GM12878 (cell line): ENCODE measurements around the gene SYNDIG1. TPM values are rescaled to one million over a fixed set of nuclear protein-coding genes. Genes with fewer than 3 reads are reported as not detected.

Experiments used
- ATAC-seq: fragments of 200-7000 bp; cut with Tn5 transposase; 3 replicates; pipeline ENCODE4 v1.9.1; 2020; ENCODE audit warnings: mild to moderate bottlenecking, moderate library complexity
- BruUV-seq: library from RNA; stranded (reverse); fragments of 400-500 nt; replicated peaks from 2 replicates; lab custom pipeline; 2021; lab: Mats Ljungman, UMichigan
- CTCF ChIA-PET: fragments of 300-600 bp; sonication (Branson Sonifier 250); formaldehyde crosslinking; extraction: SDS; loops from one replicate; lab custom pipeline; 2021; ENCODE audit warnings: inconsistent platforms; lab: Yijun Ruan, JAX
- POLR2A ChIA-PET: fragments of 350-600 bp; formaldehyde crosslinking; extraction: SDS; loops from one replicate; lab custom pipeline; 2021; ENCODE audit warnings: inconsistent platforms; lab: Charles Lee
- RAD21 ChIA-PET: fragments of 300-600 bp; sonication (Branson Sonifier 250); formaldehyde crosslinking; loops from one replicate; lab custom pipeline; 2023; ENCODE audit warnings: antibody characterized with exemption; ENCODE audit not compliant: unreplicated experiment; lab: Charles Lee
- SMC1A ChIA-PET: fragments of 300-600 bp; sonication (Branson Sonifier 250); formaldehyde crosslinking; loops from one replicate; lab custom pipeline; 2023; ENCODE audit not compliant: unreplicated experiment, uncharacterized antibody; lab: Charles Lee
- DNase-seq: peaks from one replicate; pipeline ENCODE4 v3.0.0-alpha.2; 2011; ENCODE audit warnings: low read depth, low spot score
- FAIRE-seq: peaks from 3 replicates; lab custom pipeline; 2011; peaks lifted over from hg19 to GRCh38; lab: Jason Lieb, UNC
- H2AFZ ChIP-seq: 2 replicates; pipeline ENCODE4 v1.6.0; 2011; ENCODE audit warnings: low read depth, low read length, control low read depth; ENCODE audit not compliant: control insufficient read depth
- H3K27ac ChIP-seq: 2 replicates; pipeline ENCODE4 v1.5.1; 2011; ENCODE audit warnings: control low read depth; ENCODE audit not compliant: control insufficient read depth, insufficient read depth
- H3K27me3 ChIP-seq, 2 experiments: replicated peaks in 1 of 2; 2 replicates each; pipeline versions ENCODE4 v1.6.0 to v1.6.1; 2011; ENCODE audit warnings: low read length in 1 of 2; ENCODE audit not compliant: control insufficient read depth in 2 of 2, insufficient read depth in 2 of 2
- H3K36me3 ChIP-seq, 2 experiments: 2 replicates each; pipeline ENCODE4 v1.5.1; 2011; ENCODE audit warnings: low read length in 1 of 2; ENCODE audit not compliant: control insufficient read depth in 2 of 2, insufficient read depth in 2 of 2
- H3K4me1 ChIP-seq: 2 replicates; pipeline ENCODE4 v1.6.1; 2011; ENCODE audit warnings: mild to moderate bottlenecking, low read length, moderate library complexity, mixed read lengths; ENCODE audit not compliant: control insufficient read depth, insufficient read depth
- H3K4me2 ChIP-seq: 2 replicates; pipeline ENCODE4 v1.6.0; 2011; ENCODE audit warnings: control low read depth; ENCODE audit not compliant: control insufficient read depth, insufficient read depth
- H3K4me3 ChIP-seq: fragments of 200-600 bp; sonication (generic); 2 replicates; pipeline ENCODE4 v1.5.1; 2016
- H3K79me2 ChIP-seq: 2 replicates; pipeline ENCODE4 v1.6.0; 2011; ENCODE audit warnings: low read length; ENCODE audit not compliant: control insufficient read depth, insufficient read depth
- H3K9ac ChIP-seq: 2 replicates; pipeline ENCODE4 v1.8.0; 2011; ENCODE audit warnings: low read length, control low read depth, mixed read lengths; ENCODE audit not compliant: control insufficient read depth, insufficient read depth
- H3K9me3 ChIP-seq: replicated peaks from 3 replicates; pipeline ENCODE4 v1.5.1; 2011; ENCODE audit warnings: mild to moderate bottlenecking, low read length; ENCODE audit not compliant: control insufficient read depth, insufficient read depth
- H4K20me1 ChIP-seq: 2 replicates; pipeline ENCODE4 v1.6.0; 2011; ENCODE audit not compliant: control insufficient read depth, insufficient read depth
- BMI1 ChIP-seq: fragments of 450-650 bp; IDR thresholded peaks from 2 replicates; pipeline ENCODE4 v1.6.1; 2016; ENCODE audit warnings: mild to moderate bottlenecking, moderate library complexity, borderline replicate concordance
- CREM ChIP-seq: IDR thresholded peaks from 2 replicates; pipeline ENCODE4 v1.6.1; 2014; ENCODE audit warnings: antibody characterized with exemption, low read depth
- GATAD2B ChIP-seq: fragments of 450-650 bp; conservative IDR thresholded peaks from 2 replicates; pipeline ENCODE4 v1.6.1; 2017; ENCODE audit warnings: low read depth, mild to moderate bottlenecking, moderate library complexity
- HCFC1 ChIP-seq: fragments of 150-350 bp; IDR thresholded peaks from 2 replicates; pipeline ENCODE4 v1.6.1; 2014; ENCODE audit warnings: low read length
- MEF2B ChIP-seq: fragments of 450-650 bp; IDR thresholded peaks from 2 replicates; pipeline ENCODE4 v1.6.1; 2018; ENCODE audit warnings: mild to moderate bottlenecking, moderate library complexity; ENCODE audit not compliant: partially characterized antibody, poor library complexity, severe bottlenecking
- MTA2 ChIP-seq: fragments of 450-650 bp; IDR thresholded peaks from 2 replicates; pipeline ENCODE4 v1.6.1; 2016; ENCODE audit warnings: low read depth, mild to moderate bottlenecking, moderate library complexity
- NFYB ChIP-seq: IDR thresholded peaks from 2 replicates; pipeline ENCODE4 v1.6.1; 2011; ENCODE audit warnings: low read depth, mild to moderate bottlenecking, low read length, improper control_type of control experiment, moderate library complexity; ENCODE audit not compliant: insufficient read depth
- NKRF ChIP-seq: fragments of 450-650 bp; conservative IDR thresholded peaks from 2 replicates; pipeline ENCODE4 v1.6.1; 2017; ENCODE audit warnings: mild to moderate bottlenecking, moderate library complexity
- NR2C1 ChIP-seq: fragments of 450-650 bp; IDR thresholded peaks from 2 replicates; pipeline ENCODE4 v1.6.1; 2017; ENCODE audit warnings: antibody characterized with exemption, mild to moderate bottlenecking, moderate library complexity
- NRF1 ChIP-seq: conservative IDR thresholded peaks from 2 replicates; pipeline ENCODE4 v1.6.1; 2011; ENCODE audit warnings: mild to moderate bottlenecking, low read depth, low read length, improper control_type of control experiment
- PML ChIP-seq: IDR thresholded peaks from 2 replicates; pipeline ENCODE4 v1.6.1; 2012; ENCODE audit warnings: low read length, inconsistent platforms
- SPI1 ChIP-seq: IDR thresholded peaks from 2 replicates; pipeline ENCODE4 v1.6.1; 2011; ENCODE audit warnings: low read depth, mild to moderate bottlenecking, low read length, moderate library complexity, borderline replicate concordance; ENCODE audit not compliant: insufficient read depth
- SREBF1 ChIP-seq: IDR thresholded peaks from 2 replicates; pipeline ENCODE4 v1.6.1; 2012; ENCODE audit warnings: mild to moderate bottlenecking, low read length
- SREBF2 ChIP-seq: IDR thresholded peaks from 2 replicates; pipeline ENCODE4 v1.6.1; 2012; ENCODE audit warnings: mild to moderate bottlenecking, low read length
- SRF ChIP-seq, 2 experiments: IDR thresholded peaks; 2 replicates each; pipeline ENCODE4 v1.6.1; 2011; ENCODE audit warnings: low read depth in 2 of 2, low read length in 2 of 2, mild to moderate bottlenecking in 1 of 2, moderate library complexity in 1 of 2
- TBL1XR1 ChIP-seq: IDR thresholded peaks from 2 replicates; pipeline ENCODE4 v1.6.1; 2012; ENCODE audit warnings: low read depth, low read length, improper control_type of control experiment
- WRNIP1 ChIP-seq: IDR thresholded peaks from 2 replicates; pipeline ENCODE4 v1.6.1; 2011; ENCODE audit warnings: low read depth, low read length, improper control_type of control experiment, borderline replicate concordance
- YBX1 ChIP-seq: fragments of 450-650 bp; IDR thresholded peaks from 2 replicates; pipeline ENCODE4 v1.6.1; 2016; ENCODE audit warnings: antibody characterized with exemption
- YY1 ChIP-seq: IDR thresholded peaks from 2 replicates; pipeline ENCODE4 v1.6.1; 2011; ENCODE audit warnings: low read depth, mild to moderate bottlenecking, low read length
- ZBTB40 ChIP-seq: fragments of 450-650 bp; IDR thresholded peaks from 2 replicates; pipeline ENCODE4 v1.6.1; 2016; ENCODE audit warnings: mild to moderate bottlenecking, moderate library complexity, borderline replicate concordance
- whole genome bisulfite sequencing: methylation state at CpG from one replicate; pipeline ENCODE4 v1.1.6; 2016; ENCODE audit warnings: low lambda C conversion rate; ENCODE audit not compliant: insufficient replicate concordance, insufficient coverage; ENCODE audit errors: missing lambda C conversion rate; 5-methylcytosine and 5-hydroxymethylcytosine counted together
- in situ Hi-C: fragments of 300-500 bp; cut with MboI; formaldehyde crosslinking; loops from 9 replicates; pipeline ENCODE4 v1.14.3; 2018; ENCODE audit warnings: mixed read lengths
- intact Hi-C: fragments of 100-400 bp; cut with micrococcal nuclease; formaldehyde crosslinking; loops from one replicate; pipeline ENCODE4 v1.14.2; 2022; ENCODE audit not compliant: unreplicated experiment
- polyA plus RNA-seq, 11 experiments: library from polyadenylated mRNA; depleted of rRNA in 4 of 11; unstranded in 6 of 11; stranded (reverse) in 5 of 11; fragments of >200 nt; fragmentation: Nextera tagmentation in 4 of 11; fragmentation: Illumina TruSeq in 1 of 11; extraction: Ambion mirVana in 4 of 11; extraction: Trizol in 1 of 11; gene quantifications; 1 replicate in 1 of 11; 2 replicates in 10 of 11; pipeline versions ENCODE4 v1.2.1 to v1.2.3, GENCODE V29; 2011 to 2016; ENCODE audit warnings: inconsistent platforms in 2 of 11, missing spikeins in 2 of 11, low read depth in 1 of 11
- total RNA-seq, 4 experiments: library from RNA; depleted of rRNA in 3 of 4; stranded (reverse); fragments of >200 nt in 3 of 4; fragmentation: Illumina TruSeq in 1 of 4; extraction: Trizol in 1 of 4; gene quantifications; 2 replicates each; pipeline versions ENCODE4 v1.2.1 to v1.2.3, GENCODE V29; 2013 to 2021

Gene SYNDIG1
- total and polyA plus RNA-seq, 10 of the 15 experiments (the other 5 are each of a cell fraction or from before 2014, with no cell fraction given), result not detected

- TF ChIP-seq ZBTB40, result no peak
- no peak for TF ChIP-seq YBX1
- TF ChIP-seq NRF1, result no peak
These were observed 17.4 kb upstream of the SYNDIG1 start (continued) for GRCh38 chr20:24452016-24452415.

- Histone ChIP-seq H3K27ac (no peak overlapping the region), H3K9me3 (no peaks in the 10 kb centered on the region), H2AFZ (no peak overlapping the region), H3K4me2 (no peak overlapping the region), H3K4me1 (no peaks in the 10 kb centered on the region), H3K36me3 (no peaks in the 10 kb centered on the region), H3K9ac (no peak overlapping the region), H3K27me3 (no peaks in the 10 kb centered on the region; a peak in 2 of 4 replicates), H3K4me3 (no peak overlapping the region), H4K20me1 (no peaks in the 10 kb centered on the region), H3K79me2 (no peaks in the 10 kb centered on the region)
- CTCF ChIA-PET, result no interaction called here
- intact Hi-C loops (no loop called here), in situ Hi-C loops (no loop called here)
- RAD21 ChIA-PET, result no interaction called here
- WGBS, result 30% methylated on average over 9 of the region's 9 CpGs
- POLR2A ChIA-PET, result no interaction called here
- DNase-seq (no peak), ATAC-seq (no peak), FAIRE-seq (no peak)
- BruUV-seq, result no TSS peak
- SMC1A ChIA-PET, result no interaction called here
- TF ChIP-seq TBL1XR1 (no peak), MEF2B (no peak), PML (no peak), YY1 (no peak), SREBF2 (no peak), NR2C1 (no peak), SREBF1 (no peak), NFYB (no peak), WRNIP1 (no peak), NKRF (no peak), SPI1 (no peak), BMI1 (no peak), HCFC1 (no peak), MTA2 (no peak), SRF (IDR thresholded peaks at IDR 0.05; ENCODE audit: low read depth in 2 of 2, low read length in 2 of 2) (no peak), CREM (no peak), GATAD2B (no peak)
These were observed 16.8 kb upstream of the SYNDIG1 start for GRCh38 chr20:24452498-24453127.
